ENCODE results near the gene CCDC106. TPM values are rescaled to one million over a fixed set of nuclear protein-coding genes. Genes with fewer than 3 reads are reported as not detected.

CCDC106 gene
- total RNA-seq, 1 donor from 2014 or later: 17.9 TPM

- no peak for DNase-seq (ENCODE audit: low read depth)
- no peak for TF ChIP-seq CTCF (conservative IDR thresholded peaks at IDR 0.05; ENCODE audit: low read depth, low read length)
Measured at GRCh38 chr19:55689411-55690108, 41.5 kb downstream of the CCDC106 start.

GRCh38 chr19:55690109-55690768 lies 42.2 kb downstream of the CCDC106 start:
- no peak for TF ChIP-seq CTCF (conservative IDR thresholded peaks at IDR 0.05; ENCODE audit: low read depth, low read length)
- no peak for DNase-seq (ENCODE audit: low read depth)
- H3K4me3 ChIP-seq (ENCODE audit: low read depth, low read length): no peak overlapping the region

More at GRCh38 chr19:55689411-55690108, 41.5 kb downstream of the CCDC106 start:
- no peak overlapping the region for H3K4me3 ChIP-seq (ENCODE audit: low read depth, low read length)

- no peak for DNase-seq (ENCODE audit: low read depth)
- H3K4me3 ChIP-seq (ENCODE audit: low read depth, low read length): no peak overlapping the region
- no peak for TF ChIP-seq CTCF (conservative IDR thresholded peaks at IDR 0.05; ENCODE audit: low read depth, low read length)
Measured at GRCh38 chr19:55690769-55691545, 42.9 kb downstream of the CCDC106 start.

GRCh38 chr19:55691561-55692481 lies 43.8 kb downstream of the CCDC106 start:
- TF ChIP-seq CTCF (conservative IDR thresholded peaks at IDR 0.05; ENCODE audit: low read depth, low read length): no peak
- no peak overlapping the region for H3K4me3 ChIP-seq (ENCODE audit: low read depth, low read length)
- DNase-seq (ENCODE audit: low read depth): no peak

GRCh38 chr19:55692681-55693081 lies 44.7 kb downstream of the CCDC106 start:
- no peak for TF ChIP-seq CTCF (conservative IDR thresholded peaks at IDR 0.05; ENCODE audit: low read depth, low read length)
- H3K4me3 ChIP-seq (ENCODE audit: low read depth, low read length): no peak overlapping the region
- DNase-seq (ENCODE audit: low read depth): no peak

GRCh38 chr19:55693336-55693974 lies 45.4 kb downstream of the CCDC106 start:
- no peak overlapping the region for H3K4me3 ChIP-seq (ENCODE audit: low read depth, low read length)
- no peak for TF ChIP-seq CTCF (conservative IDR thresholded peaks at IDR 0.05; ENCODE audit: low read depth, low read length)
- no peak for DNase-seq (ENCODE audit: low read depth)

Measured in epithelial cell of proximal tubule (primary cell).